Neuronal stem cell (in vitro differentiated cells): ENCODE data around the gene HDAC4.

Experiments
- DNase-seq: peaks from one replicate; pipeline ENCODE4 v3.0.0-alpha.2; 2013; ENCODE audit warnings: low spot score
- H2AFZ ChIP-seq: one replicate; pipeline ENCODE4 v1.6.1; 2013; ENCODE audit warnings: mild to moderate bottlenecking, low read length, inconsistent platforms
- H2AK5ac ChIP-seq: 2 replicates; pipeline ENCODE4 v1.6.1; 2013; ENCODE audit warnings: low read depth, mild to moderate bottlenecking, inconsistent platforms, low read length, moderate library complexity, mixed read lengths
- H2BK120ac ChIP-seq: 2 replicates; pipeline ENCODE4 v1.6.1; 2013; ENCODE audit warnings: low read depth, mild to moderate bottlenecking, inconsistent platforms, low read length, moderate library complexity, mixed read lengths
- H2BK12ac ChIP-seq: one replicate; pipeline ENCODE4 v1.6.1; 2013; ENCODE audit warnings: low read length, inconsistent platforms
- H2BK15ac ChIP-seq: 2 replicates; pipeline ENCODE4 v1.6.1; 2013; ENCODE audit warnings: mild to moderate bottlenecking, low read length, inconsistent platforms, mixed read lengths
- H2BK5ac ChIP-seq: one replicate; pipeline ENCODE4 v1.6.1; 2013; ENCODE audit warnings: inconsistent platforms, mild to moderate bottlenecking, low read length, moderate library complexity
- H3K14ac ChIP-seq: one replicate; pipeline ENCODE4 v1.6.1; 2013; ENCODE audit warnings: low read length, inconsistent platforms
- H3K18ac ChIP-seq: 2 replicates; pipeline ENCODE4 v1.6.1; 2013; ENCODE audit warnings: low read length, inconsistent platforms
- H3K23ac ChIP-seq: 2 replicates; pipeline ENCODE4 v1.6.1; 2013; ENCODE audit warnings: low read depth, mild to moderate bottlenecking, mixed read lengths, low read length, inconsistent platforms; ENCODE audit not compliant: poor library complexity
- H3K27ac ChIP-seq: replicated peaks from 3 replicates; pipeline ENCODE4 v1.5.1; 2013; ENCODE audit warnings: low read length, inconsistent platforms
- H3K27me3 ChIP-seq, 3 experiments: 2 replicates each; pipeline ENCODE4 v1.6.1; 2013; ENCODE audit warnings: low read length in 3 of 3, mild to moderate bottlenecking in 2 of 3, inconsistent platforms in 1 of 3, low read depth in 1 of 3, mixed read lengths in 1 of 3, moderate library complexity in 1 of 3; ENCODE audit not compliant: control insufficient read depth in 3 of 3, insufficient read depth in 3 of 3
- H3K36me3 ChIP-seq, 2 donors: replicated peaks in 1 of 2; 2 replicates each; pipeline ENCODE4 v1.6.1; 2013; ENCODE audit warnings: low read length in 2 of 2; ENCODE audit not compliant: control insufficient read depth in 2 of 2, insufficient read depth in 2 of 2
- H3K4ac ChIP-seq: 2 replicates; pipeline ENCODE4 v1.6.1; 2013; ENCODE audit warnings: inconsistent platforms, mild to moderate bottlenecking, low read length, moderate library complexity
- H3K4me1 ChIP-seq, 2 donors: 1 replicate in 1 of 2; 2 replicates in 1 of 2; pipeline ENCODE4 v1.6.1; 2013; ENCODE audit warnings: low read length in 2 of 2, low read depth in 1 of 2; ENCODE audit not compliant: control insufficient read depth in 2 of 2, insufficient read depth in 1 of 2
- H3K4me2 ChIP-seq: one replicate; pipeline ENCODE4 v1.6.1; 2013; ENCODE audit warnings: mild to moderate bottlenecking, low read length, inconsistent platforms; ENCODE audit not compliant: insufficient read depth, poor library complexity, severe bottlenecking
- H3K4me3 ChIP-seq, 2 donors: 2 replicates each; pipeline ENCODE4 v1.5.1; 2013; ENCODE audit warnings: low read length in 2 of 2, mild to moderate bottlenecking in 2 of 2, inconsistent platforms in 1 of 2, moderate library complexity in 1 of 2
- H3K79me1 ChIP-seq: one replicate; pipeline ENCODE4 v1.6.1; 2013; ENCODE audit warnings: low read depth, mild to moderate bottlenecking, inconsistent platforms, low read length, moderate library complexity
- H3K9ac ChIP-seq: one replicate; pipeline ENCODE4 v1.6.1; 2013; ENCODE audit warnings: mild to moderate bottlenecking, low read depth, low read length, inconsistent platforms; ENCODE audit not compliant: poor library complexity
- H3K9me3 ChIP-seq, 2 donors: replicated peaks in 1 of 2; 2 replicates each; pipeline versions ENCODE3 to v1.6.1; 2013; ENCODE audit warnings: low read length in 2 of 2, mild to moderate bottlenecking in 2 of 2, inconsistent platforms in 1 of 2, low read depth in 1 of 2, mixed read lengths in 1 of 2, moderate library complexity in 1 of 2; ENCODE audit not compliant: control insufficient read depth in 2 of 2, insufficient read depth in 1 of 2
- H4K8ac ChIP-seq: one replicate; pipeline ENCODE4 v1.6.1; 2013; ENCODE audit warnings: low read depth, mild to moderate bottlenecking, inconsistent platforms, low read length, moderate library complexity
- H4K91ac ChIP-seq: one replicate; pipeline ENCODE4 v1.6.1; 2013; ENCODE audit warnings: low read length, low read depth, mild to moderate bottlenecking, inconsistent platforms; ENCODE audit not compliant: poor library complexity
- whole genome bisulfite sequencing, 2 donors: extraction: QIAGEN DNeasy Blood & Tissue Kit; methylation state at CpG; one replicate each; pipeline ENCODE4 v1.1.7; 2013; ENCODE audit warnings: missing lambda C conversion rate in 2 of 2, mixed read lengths in 1 of 2; ENCODE audit not compliant: insufficient read length in 2 of 2, insufficient replicate concordance in 1 of 2; ENCODE audit errors: extremely low coverage in 2 of 2; 5-methylcytosine and 5-hydroxymethylcytosine counted together

The HDAC4 gene

DNA sequence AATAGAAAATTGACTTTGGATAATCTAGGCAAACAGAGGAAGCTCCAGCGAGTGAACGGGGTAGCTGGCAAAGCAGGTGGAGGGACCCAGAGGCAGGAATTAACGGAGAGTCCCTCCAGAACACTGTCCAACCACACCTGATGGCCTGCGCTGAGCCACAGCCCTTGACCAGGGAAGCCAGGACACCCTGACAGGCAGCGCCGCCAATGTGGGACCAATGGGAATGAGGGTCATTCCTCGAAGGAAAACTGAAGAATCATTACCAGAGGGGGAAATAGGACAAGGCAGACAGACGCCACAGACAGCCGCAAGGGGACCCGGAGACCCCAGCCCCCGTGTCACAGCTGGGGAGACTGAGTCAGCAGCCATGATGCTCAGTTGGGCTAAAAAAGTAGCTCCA is 40.8 kb downstream of the HDAC4 start:
- Histone ChIP-seq H3K18ac (no peak overlapping the region), H3K27me3 (no peaks in the 10 kb centered on the region), H3K9me3 (peaks cover 6 to 8% of the 10 kb centered on the region in 2 donors), H3K23ac (no peak overlapping the region), H3K14ac (no peak overlapping the region), H3K79me1 (peaks cover 8% of the 10 kb centered on the region), H3K4me2 (no peak overlapping the region), H2BK12ac (no peak overlapping the region), H4K8ac (no peak overlapping the region), H2AK5ac (peak overlapping the region; percentile 16), H2BK5ac (no peak overlapping the region), H2AFZ (no peak overlapping the region), H3K4me3 (no peak overlapping the region), H3K4me1 (peaks cover 0 to 3% of the 10 kb centered on the region in 2 donors), H2BK15ac (no peak overlapping the region), H3K9ac (no peak overlapping the region), H2BK120ac (no peak overlapping the region), H3K4ac (no peak overlapping the region), H4K91ac (no peak overlapping the region), H3K36me3 (no peaks in the 10 kb centered on the region), H3K27ac (no peak overlapping the region)
- WGBS, 2 donors: no CpG with 5 or more reads among the region's 11 CpGs
- DNase-seq: no peak

DNA sequence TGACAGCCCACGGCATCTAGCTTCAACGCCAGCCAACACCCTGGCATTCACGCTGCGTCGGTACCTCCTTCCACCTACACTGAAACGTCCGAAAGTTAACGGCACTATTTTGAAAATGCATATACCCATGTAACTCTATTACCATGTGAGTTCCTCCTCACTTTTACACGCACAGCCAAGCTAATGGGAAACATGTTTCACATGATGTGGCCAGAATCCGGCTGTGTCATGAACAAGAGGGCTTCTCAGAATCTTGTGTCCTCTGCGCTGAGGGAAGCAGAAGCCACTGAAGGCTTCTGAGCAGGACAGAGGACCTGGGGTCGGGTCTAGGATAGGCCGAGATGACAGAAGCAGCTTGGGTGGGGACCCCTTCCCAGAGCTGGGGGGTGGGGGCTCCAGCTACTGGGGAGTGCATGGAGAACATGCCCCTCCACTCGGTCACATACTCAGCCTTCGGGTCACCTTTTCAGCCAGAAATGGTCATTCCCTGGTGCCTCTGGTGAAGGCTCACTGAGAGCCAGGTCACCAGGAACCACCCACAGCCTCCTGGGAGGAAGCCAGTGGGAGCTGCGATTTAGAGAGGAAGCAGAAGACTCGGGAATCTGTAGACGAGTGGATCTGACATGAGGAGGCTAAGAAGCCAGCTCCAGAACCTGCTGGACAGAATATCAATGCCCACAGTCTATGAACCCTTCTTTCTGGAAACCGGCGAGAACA is 41.5 kb downstream of the HDAC4 start:
- H3K4me3 ChIP-seq: no peak overlapping the region
- H2AK5ac ChIP-seq: no peak overlapping the region
- no peak overlapping the region for H2BK12ac ChIP-seq
- no peak overlapping the region for H2BK120ac ChIP-seq
- no peak overlapping the region for H3K18ac ChIP-seq
- H2BK5ac ChIP-seq: no peak overlapping the region
- no CpG with 5 or more reads among the region's 20 CpGs for WGBS, 2 donors
- DNase-seq: no peak
- H3K36me3 ChIP-seq: no peaks in the 10 kb centered on the region
- no peaks in the 10 kb centered on the region for H3K27me3 ChIP-seq
- no peak overlapping the region for H3K4me2 ChIP-seq
- H2BK15ac ChIP-seq: no peak overlapping the region
- no peak overlapping the region for H3K4ac ChIP-seq
- H2AFZ ChIP-seq: no peak overlapping the region
- H3K79me1 ChIP-seq: peaks cover 8% of the 10 kb centered on the region
- H3K4me1 ChIP-seq: peaks cover 0 to 3% of the 10 kb centered on the region in 2 donors
- no peak overlapping the region for H3K23ac ChIP-seq
- no peak overlapping the region for H3K9ac ChIP-seq
- no peak overlapping the region for H3K27ac ChIP-seq
- H3K14ac ChIP-seq: no peak overlapping the region
- peaks cover 6 to 14% of the 10 kb centered on the region in 2 donors for H3K9me3 ChIP-seq
- H4K8ac ChIP-seq: no peak overlapping the region
- no peak overlapping the region for H4K91ac ChIP-seq

DNA sequence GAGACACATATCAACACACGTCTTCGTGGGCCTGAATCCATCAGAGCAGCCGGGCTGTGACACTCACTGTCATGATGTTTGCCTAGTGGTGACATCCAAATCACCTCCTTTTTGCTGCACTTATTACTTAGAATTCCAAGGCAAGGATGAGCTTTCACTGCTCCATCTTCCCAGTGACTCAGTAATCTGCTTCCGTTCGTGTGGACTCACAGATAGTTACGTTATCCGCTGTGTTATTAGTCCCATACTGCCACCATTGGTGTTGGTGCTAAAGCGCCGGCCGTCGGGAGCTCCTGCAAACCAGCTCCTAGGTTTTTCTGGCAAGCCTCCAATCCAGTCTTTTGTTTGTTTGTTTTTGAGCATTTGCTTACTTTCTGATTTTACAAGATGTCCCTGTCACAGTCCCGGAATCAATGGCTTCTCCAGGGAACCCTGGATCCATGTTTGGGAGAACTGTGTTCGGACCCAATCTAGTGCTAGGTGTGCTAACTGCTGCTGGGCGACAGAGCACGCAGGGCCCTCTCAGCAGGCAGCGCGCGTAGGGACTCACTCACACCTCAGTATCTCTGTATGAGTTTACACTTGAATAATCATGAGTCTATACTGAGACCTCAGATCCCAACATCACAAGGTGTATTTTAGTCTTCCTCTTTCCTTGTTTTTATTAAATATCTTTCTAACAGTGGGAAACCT is 42.6 kb downstream of the HDAC4 start:
- no peak for DNase-seq

DNA sequence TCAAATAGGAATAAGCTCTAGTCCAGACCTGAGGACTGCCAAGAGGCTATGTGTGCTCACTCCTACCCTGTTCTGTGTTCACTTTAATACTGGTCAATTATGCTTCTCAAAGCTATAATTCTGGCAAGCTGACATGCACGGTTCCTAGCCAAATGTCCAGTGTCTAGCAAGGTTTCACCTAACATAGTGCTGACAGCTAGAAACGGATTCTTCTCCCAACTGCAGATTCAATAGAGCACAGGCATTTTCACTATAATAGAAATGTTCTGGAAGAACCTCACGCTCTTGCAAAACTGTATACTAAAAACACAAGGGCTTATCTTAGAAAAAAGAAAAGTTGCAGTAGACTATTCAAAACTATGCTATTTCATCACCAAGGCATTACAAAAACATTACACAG is 45.1 kb downstream of the HDAC4 start:
- Histone ChIP-seq H3K27me3 (no peaks in the 10 kb centered on the region), H2BK15ac (no peak overlapping the region), H2BK120ac (no peak overlapping the region), H3K23ac (no peak overlapping the region), H3K4ac (no peak overlapping the region), H4K91ac (no peak overlapping the region), H2BK12ac (no peak overlapping the region), H2AFZ (no peak overlapping the region), H2AK5ac (no peak overlapping the region), H3K9me3 (peaks cover 6 to 19% of the 10 kb centered on the region in 2 donors), H3K4me3 (no peak overlapping the region), H3K14ac (no peak overlapping the region), H3K4me1 (no peaks in the 10 kb centered on the region), H3K18ac (no peak overlapping the region), H2BK5ac (no peak overlapping the region), H3K9ac (no peak overlapping the region), H3K36me3 (peaks cover 9 to 26% of the 10 kb centered on the region in 2 donors), H4K8ac (no peak overlapping the region), H3K79me1 (peaks cover 6% of the 10 kb centered on the region), H3K27ac (no peak overlapping the region), H3K4me2 (no peak overlapping the region)
- WGBS, 2 donors: no CpG with 5 or more reads among the region's 3 CpGs
- no peak for DNase-seq

More for the DNA sequence above, 42.6 kb downstream of the HDAC4 start:
- Histone ChIP-seq H3K9ac (no peak overlapping the region), H2AK5ac (no peak overlapping the region), H4K8ac (no peak overlapping the region), H3K14ac (no peak overlapping the region), H3K4me1 (peaks cover 0 to 3% of the 10 kb centered on the region in 2 donors), H4K91ac (no peak overlapping the region), H3K79me1 (peaks cover 6% of the 10 kb centered on the region), H3K18ac (no peak overlapping the region), H3K4me3 (no peak overlapping the region), H2BK5ac (no peak overlapping the region), H3K9me3 (peaks cover 6 to 19% of the 10 kb centered on the region in 2 donors), H3K4ac (no peak overlapping the region), H2BK15ac (no peak overlapping the region), H3K36me3 (peaks cover 0 to 3% of the 10 kb centered on the region in 2 donors), H2AFZ (no peak overlapping the region), H2BK120ac (no peak overlapping the region), H3K23ac (no peak overlapping the region), H2BK12ac (no peak overlapping the region), H3K4me2 (no peak overlapping the region), H3K27me3 (no peaks in the 10 kb centered on the region), H3K27ac (no peak overlapping the region)
- WGBS, 2 donors: no CpG with 5 or more reads among the region's 18 CpGs
